GM12874 (cell line): Measurements from ENCODE around the gene GRIK5.

Experiments
- TF ChIP-seq, protein P1 (sequence below): IDR thresholded peaks from 2 replicates; pipeline ENCODE4 v1.5.1; 2011; ENCODE audit warnings: low read depth, mild to moderate bottlenecking, control low read depth, low read length, moderate library complexity; ENCODE audit not compliant: insufficient read depth

Gene GRIK5

DNA sequence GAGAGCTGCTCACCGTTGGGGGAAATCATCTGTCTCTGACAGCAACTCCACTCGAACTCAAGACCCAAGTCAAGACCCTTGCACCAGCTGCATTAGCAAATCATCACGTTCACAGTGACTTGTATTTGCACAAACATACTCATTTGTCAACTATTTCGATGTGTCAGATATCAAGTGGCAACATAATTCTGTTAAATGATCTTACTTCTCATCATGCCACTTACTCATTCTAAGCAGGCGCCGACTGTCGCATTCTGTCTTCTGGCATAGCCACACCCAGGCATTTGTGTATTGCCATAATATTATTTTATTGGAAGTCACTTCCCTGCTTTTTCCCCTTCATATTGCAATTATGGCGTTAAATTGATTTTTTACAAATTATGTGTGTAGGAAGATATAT is 53.0 kb downstream of the GRIK5 start:
- TF ChIP-seq, protein P1, sequence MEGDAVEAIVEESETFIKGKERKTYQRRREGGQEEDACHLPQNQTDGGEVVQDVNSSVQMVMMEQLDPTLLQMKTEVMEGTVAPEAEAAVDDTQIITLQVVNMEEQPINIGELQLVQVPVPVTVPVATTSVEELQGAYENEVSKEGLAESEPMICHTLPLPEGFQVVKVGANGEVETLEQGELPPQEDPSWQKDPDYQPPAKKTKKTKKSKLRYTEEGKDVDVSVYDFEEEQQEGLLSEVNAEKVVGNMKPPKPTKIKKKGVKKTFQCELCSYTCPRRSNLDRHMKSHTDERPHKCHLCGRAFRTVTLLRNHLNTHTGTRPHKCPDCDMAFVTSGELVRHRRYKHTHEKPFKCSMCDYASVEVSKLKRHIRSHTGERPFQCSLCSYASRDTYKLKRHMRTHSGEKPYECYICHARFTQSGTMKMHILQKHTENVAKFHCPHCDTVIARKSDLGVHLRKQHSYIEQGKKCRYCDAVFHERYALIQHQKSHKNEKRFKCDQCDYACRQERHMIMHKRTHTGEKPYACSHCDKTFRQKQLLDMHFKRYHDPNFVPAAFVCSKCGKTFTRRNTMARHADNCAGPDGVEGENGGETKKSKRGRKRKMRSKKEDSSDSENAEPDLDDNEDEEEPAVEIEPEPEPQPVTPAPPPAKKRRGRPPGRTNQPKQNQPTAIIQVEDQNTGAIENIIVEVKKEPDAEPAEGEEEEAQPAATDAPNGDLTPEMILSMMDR = no peak

DNA sequence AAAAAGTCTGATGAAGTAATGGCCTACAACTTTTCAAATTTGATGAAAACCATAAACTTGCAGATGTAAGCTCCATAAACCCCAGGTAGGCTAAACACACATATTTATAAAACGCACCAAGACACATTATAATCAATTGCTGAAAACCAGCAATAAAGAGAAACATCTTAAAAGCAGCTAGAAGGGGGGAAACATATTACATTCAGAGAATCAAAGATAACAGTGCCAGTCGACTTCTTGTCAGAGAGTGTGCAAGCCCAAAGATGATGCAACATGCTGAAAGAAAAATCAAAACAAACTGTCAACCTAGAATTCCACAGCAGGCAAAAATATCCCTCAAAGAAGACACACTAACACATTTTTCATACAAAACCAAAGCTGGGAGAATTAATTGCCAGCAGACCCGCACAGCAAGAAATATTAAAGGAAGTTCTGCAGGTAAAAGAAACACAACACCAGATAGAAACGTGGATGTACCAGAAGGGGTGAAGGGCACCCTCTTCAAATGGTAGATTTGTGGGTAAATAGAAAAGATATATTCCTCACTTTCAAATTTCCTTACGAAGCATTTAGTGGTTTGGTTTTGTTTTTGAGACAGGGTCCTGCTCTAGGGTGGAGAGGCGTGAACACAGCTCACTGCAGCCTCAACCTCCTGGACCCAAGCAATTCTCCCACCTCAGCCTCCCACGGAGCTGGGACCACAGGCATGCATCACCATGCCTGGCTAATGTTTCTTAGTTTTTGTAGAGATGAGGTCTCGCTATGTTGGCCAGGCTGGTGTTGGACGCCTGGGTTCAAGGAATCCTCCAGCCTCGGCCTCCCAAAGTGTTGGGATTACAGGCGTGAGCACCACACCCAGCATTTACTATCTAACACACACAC is 59.5 kb downstream of the GRIK5 start:
- TF ChIP-seq, protein P1 = no peak

DNA sequence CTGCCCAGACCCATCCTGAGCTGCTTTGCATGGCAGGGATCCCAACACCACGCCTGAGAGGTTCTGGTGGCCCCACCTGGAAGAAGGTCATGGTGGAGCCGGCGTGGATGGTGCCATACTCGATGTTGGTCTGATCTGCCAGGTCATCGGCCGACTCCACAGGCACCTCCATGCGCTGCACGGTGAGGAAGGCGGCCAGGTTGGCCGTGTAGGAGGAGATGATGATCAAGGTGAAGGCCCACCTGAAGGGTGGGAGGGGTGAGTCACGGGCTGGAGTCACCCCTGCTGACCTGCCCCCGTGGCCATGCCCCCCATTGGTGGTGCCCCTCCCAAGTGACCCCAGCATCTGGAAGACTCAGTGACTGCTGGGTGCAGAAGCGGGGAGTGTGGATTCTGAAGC is 63.4 kb downstream of the GRIK5 start:
- TF ChIP-seq, protein P1 = no peak

DNA sequence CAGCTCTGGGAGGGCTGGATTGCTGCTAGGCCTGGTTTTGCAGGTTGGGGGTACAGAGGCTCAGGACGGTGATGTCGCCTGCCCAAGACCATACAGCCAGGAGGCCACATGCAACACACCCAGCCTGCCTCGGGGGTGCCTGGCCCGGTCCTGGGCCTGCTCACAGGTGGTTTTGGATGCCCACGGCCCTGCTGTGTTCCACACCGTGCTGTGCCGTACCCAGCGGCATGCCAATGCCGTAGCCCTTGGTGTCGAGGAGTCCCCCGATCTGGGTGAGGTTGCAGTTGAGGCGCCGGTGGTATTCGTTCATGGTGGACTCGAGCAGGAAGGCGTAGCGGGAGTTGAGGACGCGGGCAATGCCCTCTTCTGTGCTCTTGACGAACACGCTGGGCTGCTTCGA is 64.5 kb downstream of the GRIK5 start:
- TF ChIP-seq, protein P1 = no peak

DNA sequence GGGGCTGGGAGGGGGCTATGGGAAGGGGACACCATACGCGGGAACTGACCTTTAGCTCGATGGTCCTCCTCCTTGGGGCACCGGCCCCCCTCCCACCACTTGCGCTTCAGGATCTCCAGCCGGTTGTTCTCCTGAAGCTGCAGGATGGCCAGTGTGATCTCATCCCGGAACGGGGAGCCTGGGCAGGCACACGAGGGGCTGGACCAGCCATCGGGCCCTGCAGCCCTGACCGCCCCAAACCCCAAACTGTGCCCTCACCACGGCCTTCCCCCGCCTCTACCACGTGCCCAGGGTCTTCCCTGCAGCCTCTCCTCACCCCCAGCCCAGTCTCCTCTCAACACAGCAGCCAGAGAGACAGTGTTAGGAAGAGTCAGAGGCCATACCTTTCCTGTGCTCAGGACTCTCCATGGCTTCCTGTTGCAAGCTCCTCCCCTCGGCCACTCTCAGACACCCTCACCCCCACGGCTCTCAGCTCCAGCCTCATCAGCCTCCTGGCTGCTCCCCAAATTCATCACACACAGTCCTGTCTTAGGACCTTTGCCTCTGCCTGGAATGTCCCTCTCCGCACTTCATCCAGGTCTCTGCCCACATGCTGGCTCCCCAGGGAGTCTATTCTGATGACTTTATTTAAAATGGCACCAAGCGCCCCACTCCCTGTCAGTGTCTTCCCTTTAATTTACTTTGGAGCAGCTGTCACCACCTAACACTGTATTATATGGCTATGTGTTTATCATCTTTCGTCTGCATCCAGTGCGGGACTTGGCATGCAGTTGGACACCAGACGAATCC is 66.3 kb downstream of the GRIK5 start:
- TF ChIP-seq, protein P1 = no peak

DNA sequence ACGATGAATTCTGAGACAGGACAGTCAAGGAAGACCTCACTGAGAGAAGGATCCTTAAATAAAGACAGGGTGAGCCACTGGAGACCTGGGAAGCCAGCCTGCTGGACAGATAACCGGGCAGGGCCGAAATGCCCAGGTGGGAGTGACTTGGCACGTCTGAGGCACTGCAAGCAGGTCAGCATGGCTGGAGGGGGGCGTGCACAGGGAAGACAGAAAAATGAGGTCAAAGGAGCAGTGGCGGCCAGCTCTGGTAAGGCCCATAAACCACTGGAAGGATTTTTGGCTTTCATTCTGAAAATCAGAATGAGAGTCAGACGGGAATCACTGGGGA is 70.2 kb downstream of the GRIK5 start:
- TF ChIP-seq, protein P1 = no peak

DNA sequence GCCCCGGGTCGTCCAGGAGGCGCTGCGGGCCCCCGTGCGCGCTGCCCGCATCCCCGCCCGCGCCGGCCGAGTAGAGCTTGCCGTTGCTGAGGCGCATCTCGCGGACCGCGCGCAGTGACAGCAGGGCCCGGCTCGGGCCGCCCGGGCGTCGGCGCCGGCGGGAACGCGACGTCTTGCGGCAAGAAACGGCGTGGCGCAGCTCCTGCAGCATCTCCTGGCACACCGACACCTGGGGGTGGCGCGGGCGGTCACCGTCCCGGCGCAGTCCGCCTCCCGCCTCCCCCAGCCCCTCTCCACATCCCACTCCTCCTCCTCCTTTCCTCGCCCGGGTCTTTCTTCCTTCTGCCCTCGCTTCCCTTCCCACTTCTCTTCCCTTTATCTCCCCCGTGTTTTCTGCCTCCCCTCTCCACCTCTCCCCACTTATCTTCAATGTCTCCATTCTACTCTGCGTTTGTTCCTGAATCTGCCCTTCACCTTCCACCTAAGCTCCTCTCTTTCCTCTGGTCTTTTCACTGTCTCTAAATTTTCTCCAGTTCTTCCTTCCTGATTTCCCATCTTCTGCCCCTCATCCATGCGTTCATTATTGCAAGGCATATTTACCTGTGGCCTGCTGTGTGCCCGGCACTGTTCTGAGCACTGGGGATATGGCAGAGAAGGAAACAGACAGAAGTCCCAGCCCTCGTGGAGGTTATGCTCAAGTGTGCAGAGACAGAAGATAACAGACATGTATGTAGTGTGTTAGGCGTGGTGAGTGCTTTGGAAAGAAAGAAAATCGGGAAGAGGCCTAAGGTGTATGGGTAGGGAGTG is 70.7 kb downstream of the GRIK5 start:
- TF ChIP-seq, protein P1 = no peak
